NCI-H1694 treated with DMSO at 0.1 percent for 48 hours (cell line): ENCODE measurements around the gene SH3GL1.
A peak's percentile ranks its signal among the peaks of the same experiment; 100 is the strongest.

Experiments used
- DNase-seq: peaks from one replicate; lab custom pipeline; 2025; lab: John Stamatoyannopoulos, UW

SH3GL1 gene

GRCh38 chr19:4431808-4432674 lies 31.7 kb upstream of the SH3GL1 start:
- no peak for DNase-seq

DNA sequence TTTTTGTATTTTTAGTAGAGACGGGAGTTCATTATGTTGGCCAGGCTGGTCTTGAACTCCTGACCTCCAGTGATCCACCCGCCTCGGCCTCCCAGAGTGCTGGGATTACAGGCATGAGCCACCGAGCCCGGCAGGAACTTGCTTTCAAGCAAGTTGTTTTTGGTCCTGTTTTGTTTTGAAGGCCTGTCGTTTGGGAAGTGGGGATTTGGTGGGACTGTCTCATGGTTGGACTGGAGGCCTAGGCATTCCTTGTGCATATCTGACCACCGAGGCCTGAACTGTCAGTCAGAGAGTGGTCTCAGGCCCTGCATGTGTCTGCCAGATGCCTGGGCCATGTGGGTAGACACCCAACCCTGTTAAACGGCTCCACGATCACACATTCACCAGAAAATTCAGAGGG lies 30.9 kb upstream of the SH3GL1 start:
- DNase-seq, result no peak

DNA sequence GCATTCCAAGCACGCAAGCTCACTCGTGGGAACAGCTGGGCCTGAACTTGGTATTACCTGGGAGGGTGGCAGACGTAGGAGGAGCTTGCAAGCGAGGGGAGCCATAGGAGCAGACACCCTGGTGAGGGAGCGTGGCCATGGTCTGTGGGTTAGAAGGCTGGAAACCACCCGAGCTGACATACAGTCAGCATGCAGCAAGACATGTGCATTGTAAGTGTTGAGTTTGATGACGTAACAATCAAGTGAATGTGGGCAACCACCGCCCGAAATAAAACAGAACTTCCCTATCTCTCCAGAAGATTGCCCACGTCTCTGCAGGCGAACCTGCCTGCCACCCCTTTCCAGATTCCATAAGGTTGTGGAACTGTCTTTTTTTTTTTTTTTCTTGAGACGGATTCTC lies 30.4 kb upstream of the SH3GL1 start:
- DNase-seq, result no peak

DNA sequence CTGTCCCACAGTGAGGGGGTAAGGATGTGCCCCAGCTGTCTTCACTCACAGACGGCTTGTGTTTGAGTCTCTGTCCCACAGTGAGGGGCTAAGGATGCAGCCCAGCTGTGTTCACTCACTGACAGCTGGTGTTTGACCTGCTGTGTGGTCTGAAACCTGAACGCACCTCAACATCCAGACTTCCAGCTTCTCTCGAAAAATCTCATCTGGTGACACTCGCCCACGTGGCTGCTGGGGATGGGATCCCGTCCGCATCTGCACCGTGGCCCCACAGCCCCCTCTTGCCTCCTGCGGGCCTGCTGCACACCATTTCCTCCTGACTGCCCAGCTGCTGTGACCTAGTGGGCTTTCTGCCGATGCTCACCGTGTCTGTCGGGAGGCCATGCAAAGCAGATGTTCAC lies 29.4 kb upstream of the SH3GL1 start:
- no peak for DNase-seq

DNA sequence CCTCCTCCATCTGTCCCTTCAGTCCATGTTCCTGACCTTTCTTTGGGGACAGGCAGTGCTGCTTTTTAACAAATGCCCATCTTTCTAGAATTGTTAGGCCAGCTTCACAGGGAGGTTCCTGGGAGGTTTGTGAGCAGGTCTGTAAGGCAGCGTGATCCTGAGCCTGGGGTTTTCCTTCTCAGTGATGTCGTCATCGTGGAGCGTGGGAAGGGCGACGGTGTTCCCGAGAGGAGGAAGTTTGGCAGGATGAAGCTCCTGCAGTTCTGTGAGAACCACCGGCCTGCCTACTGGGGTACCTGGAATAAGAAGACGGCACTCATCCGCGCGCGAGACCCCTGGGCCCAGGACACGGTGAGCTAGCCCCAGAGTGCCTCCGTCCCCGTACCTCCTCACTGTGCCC lies 28.9 kb upstream of the SH3GL1 start:
- no peak for DNase-seq

DNA sequence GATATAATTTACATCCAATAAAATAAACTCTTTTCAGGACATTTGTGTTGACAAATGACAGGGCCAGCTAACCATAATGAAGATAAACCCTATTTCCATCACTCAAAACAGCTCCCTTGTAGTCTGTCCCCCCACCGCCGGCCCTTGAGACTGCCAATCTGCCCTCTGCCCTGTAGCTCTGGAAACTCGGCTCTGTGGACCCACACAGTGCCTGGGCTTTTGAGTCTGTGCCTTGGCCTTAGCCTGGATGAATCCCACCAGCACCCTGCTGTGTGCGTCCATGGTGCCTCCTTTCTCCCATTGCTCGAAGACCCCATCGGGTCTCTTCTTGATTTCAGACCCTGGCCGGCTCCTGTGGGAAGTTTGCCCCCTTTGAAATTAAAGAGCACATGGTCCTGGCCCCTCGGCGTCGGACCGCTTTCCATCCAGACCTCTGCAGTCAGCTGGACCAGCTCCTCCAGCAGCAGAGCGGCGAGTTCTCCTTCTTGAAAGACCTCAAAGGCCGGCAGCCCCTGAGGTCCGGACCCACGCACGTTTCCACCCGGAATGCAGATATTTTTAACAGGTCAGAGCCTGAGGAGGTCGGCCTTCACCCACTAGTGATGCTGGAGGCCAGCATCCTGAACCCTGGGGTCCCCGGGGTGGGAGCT lies 28.1 kb upstream of the SH3GL1 start:
- DNase-seq, result no peak

DNA sequence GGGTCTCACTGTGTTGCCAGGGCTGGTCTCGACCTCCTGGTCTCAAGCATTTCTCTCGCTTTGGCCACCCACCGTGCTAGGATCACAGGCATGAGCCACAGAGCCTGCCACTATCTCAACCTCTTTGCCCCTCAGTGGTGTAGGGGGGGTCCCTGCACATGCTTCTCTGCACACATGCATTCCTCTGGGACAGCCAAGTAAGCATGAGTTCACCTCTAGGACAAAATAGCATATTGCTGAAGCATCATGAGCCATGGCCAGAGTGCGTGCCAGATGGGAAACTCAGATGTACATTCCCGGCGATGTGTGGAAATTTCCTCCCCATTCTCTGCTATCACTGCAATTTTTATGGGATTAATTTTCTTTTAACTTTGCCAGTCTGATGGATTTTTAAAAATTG lies 25.2 kb upstream of the SH3GL1 start:
- DNase-seq, result no peak

DNA sequence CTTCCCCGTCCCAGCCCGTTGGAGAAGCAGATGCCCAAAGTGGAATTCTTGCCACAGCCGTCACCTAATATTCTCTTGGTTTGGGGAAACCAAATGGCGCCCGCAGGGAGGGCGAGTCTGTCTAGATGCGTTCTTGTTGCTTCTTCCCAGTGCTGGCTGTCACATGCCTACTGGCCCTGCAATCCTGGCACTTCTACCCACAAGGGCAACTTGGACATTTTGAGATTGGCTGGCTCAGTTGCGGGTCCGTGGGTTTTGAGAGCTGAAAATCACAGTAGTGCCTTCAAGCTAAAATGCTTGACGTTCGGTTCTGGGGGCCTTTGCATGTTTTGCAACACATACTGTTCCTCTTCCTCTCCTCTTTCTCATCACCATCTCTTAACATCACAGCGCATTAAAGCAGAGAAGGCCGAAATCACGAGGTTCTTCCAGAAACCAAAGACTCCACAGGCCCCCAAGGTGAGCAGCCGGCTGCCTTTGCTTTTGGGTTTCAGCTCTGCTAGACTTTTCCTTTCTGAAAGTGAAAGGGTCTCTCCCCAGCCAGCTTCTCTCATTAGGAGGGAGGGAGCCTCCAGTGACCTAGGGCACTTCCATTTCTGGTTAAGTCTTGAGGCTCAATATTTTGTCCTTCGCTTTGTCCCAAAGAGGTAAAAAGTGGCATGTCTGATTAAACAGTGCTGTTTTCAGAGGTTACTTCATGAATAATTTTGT lies 23.2 kb upstream of the SH3GL1 start:
- no peak for DNase-seq

GRCh38 chr19:4416268-4416667 lies 15.9 kb upstream of the SH3GL1 start:
- no peak for DNase-seq

- DNase-seq, result peak; percentile 31
Measured at GRCh38 chr19:4415352-4415751, 15.0 kb upstream of the SH3GL1 start.

DNA sequence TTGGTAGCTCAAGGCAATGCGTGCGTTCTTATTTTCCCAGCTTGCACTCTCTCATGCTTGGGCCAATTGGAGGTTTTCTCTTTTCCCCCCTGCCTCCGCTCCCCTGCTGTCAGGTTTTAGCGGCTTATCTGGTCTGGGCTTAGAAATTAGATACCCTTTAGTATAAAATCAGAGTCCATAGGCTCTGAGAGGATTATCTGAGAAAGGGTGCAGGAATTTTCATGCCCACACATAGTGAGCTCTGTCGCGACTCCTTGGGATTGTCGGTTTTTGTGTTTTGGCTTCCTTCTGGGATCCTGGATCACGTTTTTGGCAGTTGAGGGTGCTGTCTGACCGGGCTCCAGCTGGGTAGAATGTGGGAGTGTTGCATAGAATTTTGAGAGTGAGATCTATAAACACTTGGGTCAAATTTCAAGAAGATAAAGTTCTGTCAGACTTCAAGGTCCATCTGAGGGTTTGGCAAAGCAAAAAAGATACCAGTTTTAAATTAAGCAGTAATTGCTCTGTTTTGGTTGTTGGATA lies 14.5 kb upstream of the SH3GL1 start:
- no peak for DNase-seq

- no peak for DNase-seq
Measured at GRCh38 chr19:4414144-4414799, 13.9 kb upstream of the SH3GL1 start.

DNA sequence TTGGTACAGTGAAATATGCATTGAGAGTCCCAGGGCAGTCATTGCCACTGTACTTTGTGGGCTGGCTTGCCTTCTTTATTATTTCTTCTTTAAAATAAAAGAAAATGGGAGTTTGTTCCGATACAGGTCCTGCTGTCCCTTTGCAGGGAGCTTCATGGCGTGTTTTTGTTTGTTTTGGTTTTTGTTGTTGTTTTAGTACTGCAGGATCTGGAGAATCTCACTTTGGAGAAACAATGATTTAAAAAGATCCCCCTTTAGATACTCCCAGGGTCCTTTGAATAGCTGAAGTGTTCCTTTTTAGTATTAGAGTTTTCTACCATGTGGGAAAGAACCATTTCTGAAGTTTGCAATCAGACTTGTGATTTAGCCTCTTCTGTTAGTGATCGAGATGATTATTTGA lies 13.2 kb upstream of the SH3GL1 start:
- no peak for DNase-seq

- no peak for DNase-seq
Measured at GRCh38 chr19:4409123-4409933, 9.0 kb upstream of the SH3GL1 start.

- DNase-seq, result no peak
Measured at GRCh38 chr19:4406626-4407025, 6.3 kb upstream of the SH3GL1 start.

GRCh38 chr19:4405977-4406376 lies 5.6 kb upstream of the SH3GL1 start:
- DNase-seq, result no peak

GRCh38 chr19:4403005-4403761 lies 2.8 kb upstream of the SH3GL1 start:
- DNase-seq, result no peak

- peak; percentile 98 for DNase-seq
Measured at GRCh38 chr19:4402171-4403004, 2.0 kb upstream of the SH3GL1 start, which contains the start of gene CHAF1A. CHAF1A (plus strand) TSS chr19:4402640; CDS start chr19:4402763, 123 bp downstream.

DNA sequence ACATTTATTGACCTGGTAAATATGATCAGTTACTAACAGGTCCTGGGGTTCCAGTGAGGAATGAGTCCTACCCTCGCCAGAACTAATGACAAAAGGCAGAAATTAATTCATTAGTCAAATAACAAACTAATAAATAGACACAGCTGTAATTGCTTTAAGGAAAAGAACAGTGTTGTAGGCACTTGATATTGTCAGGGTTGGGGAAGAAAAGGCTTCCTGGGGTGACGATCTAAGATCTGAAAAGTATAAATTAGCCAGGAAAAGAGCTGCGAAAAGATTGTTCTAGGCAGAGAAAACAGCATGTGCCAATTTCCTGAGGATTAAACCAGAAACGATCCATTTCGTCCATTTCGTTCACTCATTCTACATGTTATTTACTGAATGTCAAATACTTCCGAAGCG lies 1.4 kb upstream of the SH3GL1 start:
- no peak for DNase-seq

DNA sequence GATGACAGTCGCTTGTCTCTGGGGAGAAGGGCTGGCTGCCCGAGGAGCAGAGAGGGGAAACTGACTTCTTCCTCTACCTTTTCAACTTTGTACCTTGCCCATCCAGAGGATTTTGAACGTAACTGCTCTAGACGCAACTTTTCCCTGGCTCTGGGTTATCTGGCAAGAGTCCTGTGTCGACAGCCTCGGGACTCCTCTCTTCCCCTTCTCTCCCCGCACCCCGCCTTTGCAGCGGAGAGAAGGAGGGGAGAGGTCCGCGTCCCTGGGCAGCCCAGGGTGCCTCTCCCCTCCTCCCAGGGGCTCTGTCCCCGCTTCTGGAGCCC lies 574 bp downstream of the SH3GL1 start:
- no peak for DNase-seq
